AG04450 (cell line): ENCODE measurements around the gene FGD4. TPM values are rescaled to one million over a fixed set of nuclear protein-coding genes. Genes with fewer than 3 reads are reported as not detected.

ENCODE experiments used
- CTCF ChIA-PET: fragments of 300-600, 350-600 bp; formaldehyde crosslinking; extraction: SDS; loops from one replicate; lab custom pipeline; 2022; ENCODE audit warnings: antibody characterized with exemption, inconsistent platforms; lab: Charles Lee
- POLR2A ChIA-PET: fragments of 350-600 bp; formaldehyde crosslinking; extraction: SDS; loops from one replicate; lab custom pipeline; 2021; ENCODE audit warnings: antibody characterized with exemption, inconsistent platforms; lab: Yijun Ruan, JAX
- DNase-seq: peaks from one replicate; pipeline ENCODE4 v3.0.0-alpha.2; 2011; ENCODE audit warnings: low read depth, low spot score
- H3K27ac ChIP-seq: one replicate; pipeline ENCODE4 v1.5.1; 2012; ENCODE audit warnings: low read depth, low read length, control low read depth
- H3K27me3 ChIP-seq: one replicate; pipeline ENCODE4 v1.6.0; 2012; ENCODE audit warnings: low read length; ENCODE audit not compliant: control insufficient read depth, insufficient read depth
- H3K4me3 ChIP-seq: 2 replicates; pipeline ENCODE4 v1.5.1; 2011; ENCODE audit warnings: mild to moderate bottlenecking, low read depth, low read length, control low read depth
- H3K9me3 ChIP-seq: 2 replicates; pipeline ENCODE4 v1.5.1; 2012; ENCODE audit warnings: low read length; ENCODE audit not compliant: control insufficient read depth, insufficient read depth
- CTCF ChIP-seq: IDR thresholded peaks from 2 replicates; pipeline ENCODE4 v1.5.1; 2011; ENCODE audit warnings: low read depth, low read length, control low read depth, inconsistent platforms
- polyA plus RNA-seq: library from polyadenylated mRNA; depleted of rRNA; stranded (reverse); fragments of >200 nt; gene quantifications from 2 replicates; pipeline ENCODE4 v1.2.3, GENCODE V29; 2011

Gene FGD4
- polyA plus RNA-seq, 1 experiment = 5.1 TPM

DNA sequence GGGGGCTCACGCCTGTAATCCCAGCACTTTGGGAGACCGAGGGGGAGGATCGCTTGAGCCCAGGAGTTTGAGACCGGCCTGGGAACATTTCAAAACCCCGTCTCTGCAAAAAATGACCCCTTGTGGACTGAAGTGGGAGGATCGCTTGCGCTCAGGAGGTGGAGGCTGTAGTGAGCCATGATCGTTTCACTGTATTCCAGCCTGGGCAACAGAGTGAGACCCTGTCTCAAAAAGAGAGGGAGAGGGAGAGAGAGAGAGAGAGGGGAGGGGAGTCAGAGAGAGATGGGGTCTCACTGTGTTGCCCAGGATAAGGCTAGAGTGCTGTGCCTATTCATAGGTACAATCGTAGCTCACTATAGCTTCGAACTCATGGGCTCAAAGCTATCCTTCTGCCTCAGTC, 2.8 kb downstream of the FGD4 start:
- POLR2A ChIA-PET = no interaction called here
- Histone ChIP-seq H3K4me3 (no peak overlapping the region), H3K9me3 (no peaks in the 10 kb centered on the region), H3K27me3 (peaks cover 35% of the 10 kb centered on the region), H3K27ac (no peak overlapping the region)
- no peak for DNase-seq
- no peak for TF ChIP-seq CTCF
- CTCF ChIA-PET = no interaction called here

GRCh38 chr12:32402946-32403345, 3.6 kb downstream of the FGD4 start:
- H3K27ac ChIP-seq = no peak overlapping the region
- H3K4me3 ChIP-seq = no peak overlapping the region
- H3K27me3 ChIP-seq = peaks cover 32% of the 10 kb centered on the region
- no peak for TF ChIP-seq CTCF
- H3K9me3 ChIP-seq = no peaks in the 10 kb centered on the region
- no peak for DNase-seq
- CTCF ChIA-PET = interaction anchor here (0.9 kb wide), 1 partner anchor 342 kb away, joined by 3 read pairs; no protein-coding TSS in a partner anchor
- POLR2A ChIA-PET = no interaction called here

DNA sequence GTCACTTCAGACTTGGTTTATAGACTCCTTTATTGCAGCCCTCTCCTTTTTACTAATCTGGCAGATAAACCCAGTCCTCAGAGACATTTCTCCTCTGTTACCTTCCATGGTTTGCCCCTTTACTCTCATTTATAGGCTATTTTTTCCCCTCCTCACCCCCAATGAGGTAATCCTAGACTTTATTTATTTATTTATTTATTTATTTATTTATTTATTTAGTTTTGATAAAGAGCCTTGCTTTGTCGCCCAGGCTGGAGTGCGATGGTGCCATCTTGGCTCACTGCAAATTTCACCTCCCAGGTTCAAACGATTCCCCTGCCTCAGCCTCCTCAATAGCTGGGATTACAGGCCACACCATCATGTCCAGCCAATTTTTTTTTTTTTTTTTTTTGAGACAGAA, 8.4 kb downstream of the FGD4 start:
- TF ChIP-seq CTCF = no peak
- DNase-seq = no peak
- Histone ChIP-seq H3K4me3 (no peak overlapping the region), H3K9me3 (no peaks in the 10 kb centered on the region), H3K27ac (no peak overlapping the region), H3K27me3 (peaks cover 6% of the 10 kb centered on the region)
- ChIA-PET POLR2A (no interaction called here), CTCF (no interaction called here)

DNA sequence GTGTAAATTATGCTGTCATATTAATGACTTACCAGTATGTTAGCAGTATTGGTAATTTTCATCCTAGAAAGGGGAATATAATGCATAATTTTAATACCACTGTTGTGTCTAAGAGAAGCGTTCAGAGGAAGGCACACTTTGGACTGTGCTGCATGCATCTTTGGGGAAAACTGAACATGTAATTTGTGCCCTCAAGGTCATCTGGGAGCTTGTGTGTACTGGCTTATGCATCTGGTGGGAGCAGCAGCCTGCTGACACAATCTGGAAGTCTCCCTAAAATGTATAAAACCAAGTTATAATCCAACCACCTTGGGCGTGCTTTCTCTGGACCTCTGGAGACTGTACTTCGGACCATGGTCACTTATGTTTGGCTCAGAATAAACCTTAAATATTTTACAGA, 14.1 kb downstream of the FGD4 start:
- ChIA-PET CTCF (no interaction called here), POLR2A (interaction anchor here (0.6 kb wide), 1 partner anchor 24 kb away, joined by 3 read pairs; no protein-coding TSS in a partner anchor)
- Histone ChIP-seq H3K4me3 (no peak overlapping the region), H3K27ac (no peak overlapping the region), H3K9me3 (no peaks in the 10 kb centered on the region), H3K27me3 (no peaks in the 10 kb centered on the region)
- TF ChIP-seq CTCF = no peak
- no peak for DNase-seq

- CTCF ChIA-PET = no interaction called here
- Histone ChIP-seq H3K27me3 (no peaks in the 10 kb centered on the region), H3K4me3 (no peak overlapping the region), H3K9me3 (no peaks in the 10 kb centered on the region), H3K27ac (no peak overlapping the region)
- POLR2A ChIA-PET = no interaction called here
- no peak for TF ChIP-seq CTCF
- DNase-seq = no peak
These were observed 18.9 kb downstream of the FGD4 start for GRCh38 chr12:32418221-32418620.
